Uterus (tissue), 2 donors: Measurements from ENCODE around the gene RNF10.

Source experiments
- POLR2A ChIP-seq, 2 donors: fragments of 450-650 bp; IDR thresholded peaks; one replicate each; pipeline ENCODE4 v1.6.1; 2016; ENCODE audit warnings: antibody characterized with exemption in 2 of 2, mild to moderate bottlenecking in 1 of 2, moderate library complexity in 1 of 2
- TF ChIP-seq, protein P1 (sequence below), 4 experiments: fragments of 200-600 bp in 2 of 4; fragments of 450-650 bp in 2 of 4; sonication (generic) in 2 of 4; IDR thresholded peaks; one replicate each; pipeline ENCODE4 v1.5.1; 2016 to 2019; ENCODE audit warnings: antibody characterized with exemption in 4 of 4, mild to moderate bottlenecking in 2 of 4, moderate library complexity in 1 of 4

- TF ChIP-seq POLR2A (IDR thresholded peaks at IDR 0.05): no peak
- TF ChIP-seq, protein P1, sequence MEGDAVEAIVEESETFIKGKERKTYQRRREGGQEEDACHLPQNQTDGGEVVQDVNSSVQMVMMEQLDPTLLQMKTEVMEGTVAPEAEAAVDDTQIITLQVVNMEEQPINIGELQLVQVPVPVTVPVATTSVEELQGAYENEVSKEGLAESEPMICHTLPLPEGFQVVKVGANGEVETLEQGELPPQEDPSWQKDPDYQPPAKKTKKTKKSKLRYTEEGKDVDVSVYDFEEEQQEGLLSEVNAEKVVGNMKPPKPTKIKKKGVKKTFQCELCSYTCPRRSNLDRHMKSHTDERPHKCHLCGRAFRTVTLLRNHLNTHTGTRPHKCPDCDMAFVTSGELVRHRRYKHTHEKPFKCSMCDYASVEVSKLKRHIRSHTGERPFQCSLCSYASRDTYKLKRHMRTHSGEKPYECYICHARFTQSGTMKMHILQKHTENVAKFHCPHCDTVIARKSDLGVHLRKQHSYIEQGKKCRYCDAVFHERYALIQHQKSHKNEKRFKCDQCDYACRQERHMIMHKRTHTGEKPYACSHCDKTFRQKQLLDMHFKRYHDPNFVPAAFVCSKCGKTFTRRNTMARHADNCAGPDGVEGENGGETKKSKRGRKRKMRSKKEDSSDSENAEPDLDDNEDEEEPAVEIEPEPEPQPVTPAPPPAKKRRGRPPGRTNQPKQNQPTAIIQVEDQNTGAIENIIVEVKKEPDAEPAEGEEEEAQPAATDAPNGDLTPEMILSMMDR (IDR thresholded peaks at IDR 0.05): no peak
Measured at GRCh38 chr12:120620624-120621023, 86.5 kb downstream of the RNF10 start.
